HepG2 (cell line): Measurements from ENCODE around the gene ARHGEF40. TPM values are rescaled to one million over a fixed set of nuclear protein-coding genes. Genes with fewer than 3 reads are reported as not detected.

Source experiments
- AGO2 ChIP-seq: fragments of 200-400 bp; formaldehyde crosslinking; optimal IDR thresholded peaks from 2 replicates; pipeline ENCODE3; 2017; ENCODE audit warnings: mild to moderate bottlenecking, low read depth, low read length, moderate library complexity
- CREM ChIP-seq, 2 experiments: sonication (generic) in 1 of 2; formaldehyde crosslinking in 1 of 2; IDR thresholded peaks; 2 replicates each; pipeline versions ENCODE4 v1.4.0 to v1.6.1; 2016 to 2020; ENCODE audit warnings: antibody characterized with exemption in 1 of 2, mild to moderate bottlenecking in 1 of 2, missing genetic modification reagents in 1 of 2
- HCFC1 ChIP-seq: fragments of 150-350 bp; IDR thresholded peaks from 2 replicates; pipeline ENCODE4 v1.6.1; 2014; ENCODE audit warnings: low read depth, low read length
- KLF15 ChIP-seq: sonication (generic); formaldehyde crosslinking; IDR thresholded peaks from 2 replicates; pipeline ENCODE4 v1.8.1; 2023; ENCODE audit warnings: borderline replicate concordance, mild to moderate bottlenecking, inconsistent platforms, missing genetic modification reagents, mixed read lengths
- KLF16 ChIP-seq, 2 experiments: sonication (generic) in 1 of 2; formaldehyde crosslinking in 1 of 2; IDR thresholded peaks; 2 replicates each; pipeline versions ENCODE4 v1.6.1 to v1.8.0; 2016 to 2023; ENCODE audit warnings: missing genetic modification reagents in 2 of 2, missing compliant biosample characterization in 1 of 2
- KLF6 ChIP-seq: IDR thresholded peaks from 2 replicates; pipeline ENCODE4 v1.8.0; 2016; ENCODE audit warnings: missing biosample characterization, missing genetic modification reagents
- PHF8 ChIP-seq: sonication (generic); formaldehyde crosslinking; IDR thresholded peaks from 2 replicates; pipeline ENCODE4 v1.5.0; 2020; ENCODE audit warnings: missing genetic modification reagents
- RXRB ChIP-seq: IDR thresholded peaks from 2 replicates; pipeline ENCODE4 v1.6.1; 2016; ENCODE audit warnings: borderline replicate concordance, missing genetic modification reagents, missing compliant biosample characterization
- SCMH1 ChIP-seq: sonication (generic); formaldehyde crosslinking; IDR thresholded peaks from 2 replicates; pipeline ENCODE4 v1.9.0; 2021; ENCODE audit warnings: missing genetic modification reagents, mild to moderate bottlenecking, borderline replicate concordance
- SP140L ChIP-seq: sonication (generic); formaldehyde crosslinking; IDR thresholded peaks from 2 replicates; pipeline ENCODE4 v1.4.0; 2020; ENCODE audit warnings: missing genetic modification reagents, borderline replicate concordance
- SP4 ChIP-seq: sonication (generic); formaldehyde crosslinking; IDR thresholded peaks from 2 replicates; pipeline ENCODE4 v1.8.1; 2023; ENCODE audit warnings: mild to moderate bottlenecking, missing genetic modification reagents
- SPEN ChIP-seq: sonication (generic); formaldehyde crosslinking; IDR thresholded peaks from 2 replicates; pipeline ENCODE4 v1.5.1; 2020; ENCODE audit warnings: low read depth, mild to moderate bottlenecking, missing genetic modification reagents
- TCF7 ChIP-seq: sonication (generic); IDR thresholded peaks from 2 replicates; pipeline ENCODE4 v1.6.1; 2016; ENCODE audit warnings: antibody characterized with exemption, low read depth
- TP53 ChIP-seq: sonication (generic); formaldehyde crosslinking; conservative IDR thresholded peaks from 2 replicates; pipeline ENCODE4 v1.4.0; 2020; ENCODE audit warnings: missing genetic modification reagents
- ZBED4 ChIP-seq: sonication (generic); formaldehyde crosslinking; IDR thresholded peaks from 2 replicates; pipeline ENCODE4 v1.4.0; 2020; ENCODE audit warnings: missing genetic modification reagents, borderline replicate concordance
- ZNF143 ChIP-seq: sonication (generic); formaldehyde crosslinking; IDR thresholded peaks from 2 replicates; pipeline ENCODE4 v1.4.0; 2020; ENCODE audit warnings: missing genetic modification reagents
- ZNF609 ChIP-seq: sonication (generic); formaldehyde crosslinking; IDR thresholded peaks from 2 replicates; pipeline ENCODE4 v1.4.0; 2020; ENCODE audit warnings: mild to moderate bottlenecking, missing genetic modification reagents, borderline replicate concordance
- ZNF713 ChIP-seq: sonication (generic); formaldehyde crosslinking; IDR thresholded peaks from 2 replicates; pipeline ENCODE4 v1.4.0; 2020; ENCODE audit warnings: mild to moderate bottlenecking, missing genetic modification reagents
- ZNF746 ChIP-seq: sonication (generic); formaldehyde crosslinking; IDR thresholded peaks from 2 replicates; pipeline ENCODE4 v1.8.0; 2022; ENCODE audit warnings: mild to moderate bottlenecking, missing genetic modification reagents
- polyA plus RNA-seq, 8 experiments: library from polyadenylated mRNA; depleted of rRNA in 3 of 8; stranded (reverse) in 7 of 8; unstranded in 1 of 8; fragments of >200 nt; fragmentation: Illumina TruSeq in 4 of 8; extraction: Trizol in 4 of 8; gene quantifications; 2 replicates each; pipeline versions ENCODE4 v1.2.1 to v1.2.3, GENCODE V29; 2011 to 2016; ENCODE audit warnings: low read depth in 4 of 8, missing spikeins in 1 of 8, mixed read lengths in 1 of 8; ENCODE audit not compliant: insufficient read depth in 1 of 8
- total RNA-seq, 5 experiments: library from RNA; depleted of rRNA; stranded (reverse); fragments of >200 nt; fragmentation: Illumina TruSeq; extraction: Trizol; gene quantifications; 2 replicates each; pipeline ENCODE4 v1.2.3, GENCODE V29; 2016; ENCODE audit warnings: low read depth in 1 of 5

ARHGEF40 gene
- total and polyA plus RNA-seq, 2 of the 13 experiments (the other 11 are each of a cell fraction or from before 2014, with no cell fraction given): 28.1 to 78.1 TPM

GRCh38 chr14:21025371-21026273 lies 44.5 kb upstream of the ARHGEF40 start (continued):
- TF ChIP-seq ZBED4 (CRISPR knock-in tag) (no peak), SPEN (no peak), PHF8 (CRISPR knock-in tag) (no peak), TCF7 (no peak), ZNF713 (CRISPR knock-in tag) (no peak), AGO2 (no peak), SP140L (CRISPR knock-in tag) (no peak), KLF16 (CRISPR knock-in tag; IDR thresholded peaks at IDR 0.05) (no peak), CREM (IDR thresholded peaks at IDR 0.05) (no peak), CREM (CRISPR knock-in tag; IDR thresholded peaks at IDR 0.05) (no peak), ZNF609 (CRISPR knock-in tag) (0 out of 2 replicates have a peak, but pooled peaks have one; percentile 2), KLF15 (CRISPR knock-in tag) (no peak), SCMH1 (CRISPR knock-in tag) (no peak), HCFC1 (no peak), RXRB (CRISPR knock-in tag) (no peak), TP53 (CRISPR knock-in tag) (no peak), KLF6 (CRISPR knock-in tag) (no peak), ZNF746 (CRISPR knock-in tag) (0 out of 2 replicates have a peak, but pooled peaks have one; percentile 2), ZNF143 (CRISPR knock-in tag) (no peak), SP4 (0 out of 2 replicates have a peak, but pooled peaks have one; percentile 22)
